Kidney epithelial cell (primary cell): Measurements from ENCODE around the gene GLRA3. TPM values are rescaled to one million over a fixed set of nuclear protein-coding genes. Genes with fewer than 3 reads are reported as not detected.
"Not testable (repeated sequence)": the region's sequence is repeated elsewhere in the genome, so short reads cannot be mapped to it uniquely, and the experiment has no call there.

ENCODE experiments used
- DNase-seq: peaks from one replicate; pipeline ENCODE4 v3.0.0-alpha.2; 2010; ENCODE audit warnings: low read depth
- H3K27me3 ChIP-seq: 2 replicates; pipeline ENCODE4 v1.6.0; 2011; ENCODE audit warnings: low read length; ENCODE audit not compliant: control insufficient read depth, insufficient read depth
- H3K36me3 ChIP-seq: 2 replicates; pipeline ENCODE4 v1.5.1; 2011; ENCODE audit warnings: low read length; ENCODE audit not compliant: control insufficient read depth, insufficient read depth
- H3K4me3 ChIP-seq: 2 replicates; pipeline ENCODE4 v1.5.1; 2011; ENCODE audit warnings: low read depth, mild to moderate bottlenecking, control low read depth, low read length
- total RNA-seq: library from RNA; depleted of rRNA; stranded (reverse); fragments of >200 nt; gene quantifications from 2 replicates; pipeline ENCODE4 v1.2.3, GENCODE V29; 2015
- TF ChIP-seq, protein P1 (sequence below): IDR thresholded peaks from 2 replicates; pipeline ENCODE4 v1.5.1; 2011; ENCODE audit warnings: mild to moderate bottlenecking, moderate library complexity, low read length, control low read depth, inconsistent platforms; ENCODE audit not compliant: insufficient read depth, poor library complexity, severe bottlenecking

Gene GLRA3
- total RNA-seq, 1 donor from 2014 or later, result not detected

GRCh38 chr4:174808836-174809235 lies 20.2 kb downstream of the GLRA3 start:
- TF ChIP-seq, protein P1, sequence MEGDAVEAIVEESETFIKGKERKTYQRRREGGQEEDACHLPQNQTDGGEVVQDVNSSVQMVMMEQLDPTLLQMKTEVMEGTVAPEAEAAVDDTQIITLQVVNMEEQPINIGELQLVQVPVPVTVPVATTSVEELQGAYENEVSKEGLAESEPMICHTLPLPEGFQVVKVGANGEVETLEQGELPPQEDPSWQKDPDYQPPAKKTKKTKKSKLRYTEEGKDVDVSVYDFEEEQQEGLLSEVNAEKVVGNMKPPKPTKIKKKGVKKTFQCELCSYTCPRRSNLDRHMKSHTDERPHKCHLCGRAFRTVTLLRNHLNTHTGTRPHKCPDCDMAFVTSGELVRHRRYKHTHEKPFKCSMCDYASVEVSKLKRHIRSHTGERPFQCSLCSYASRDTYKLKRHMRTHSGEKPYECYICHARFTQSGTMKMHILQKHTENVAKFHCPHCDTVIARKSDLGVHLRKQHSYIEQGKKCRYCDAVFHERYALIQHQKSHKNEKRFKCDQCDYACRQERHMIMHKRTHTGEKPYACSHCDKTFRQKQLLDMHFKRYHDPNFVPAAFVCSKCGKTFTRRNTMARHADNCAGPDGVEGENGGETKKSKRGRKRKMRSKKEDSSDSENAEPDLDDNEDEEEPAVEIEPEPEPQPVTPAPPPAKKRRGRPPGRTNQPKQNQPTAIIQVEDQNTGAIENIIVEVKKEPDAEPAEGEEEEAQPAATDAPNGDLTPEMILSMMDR, result no peak
- Histone ChIP-seq H3K27me3 (no peaks in the 10 kb centered on the region), H3K36me3 (no peaks in the 10 kb centered on the region), H3K4me3 (no peak overlapping the region)
- no peak for DNase-seq

DNA sequence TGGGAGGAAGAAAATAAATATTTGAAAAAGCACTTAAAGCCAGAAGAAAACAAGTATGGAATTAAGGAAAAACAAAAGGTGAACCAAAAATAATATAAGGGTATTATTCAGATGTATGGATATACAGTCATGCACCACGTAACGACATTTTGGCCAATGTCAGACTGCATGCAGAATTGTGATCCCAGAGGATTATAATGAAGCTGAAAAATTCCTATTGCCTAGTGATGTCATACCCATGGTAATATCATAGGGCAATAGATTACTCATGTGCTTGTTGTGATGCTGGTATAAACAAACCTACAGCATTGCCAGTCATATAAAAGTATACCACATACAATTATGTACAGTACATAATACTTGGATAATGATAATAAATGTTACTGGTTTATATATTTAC lies 20.9 kb downstream of the GLRA3 start:
- Histone ChIP-seq H3K36me3 (no peaks in the 10 kb centered on the region), H3K4me3 (no peak overlapping the region), H3K27me3 (no peaks in the 10 kb centered on the region)
- DNase-seq, result no peak
- TF ChIP-seq, protein P1, result no peak

DNA sequence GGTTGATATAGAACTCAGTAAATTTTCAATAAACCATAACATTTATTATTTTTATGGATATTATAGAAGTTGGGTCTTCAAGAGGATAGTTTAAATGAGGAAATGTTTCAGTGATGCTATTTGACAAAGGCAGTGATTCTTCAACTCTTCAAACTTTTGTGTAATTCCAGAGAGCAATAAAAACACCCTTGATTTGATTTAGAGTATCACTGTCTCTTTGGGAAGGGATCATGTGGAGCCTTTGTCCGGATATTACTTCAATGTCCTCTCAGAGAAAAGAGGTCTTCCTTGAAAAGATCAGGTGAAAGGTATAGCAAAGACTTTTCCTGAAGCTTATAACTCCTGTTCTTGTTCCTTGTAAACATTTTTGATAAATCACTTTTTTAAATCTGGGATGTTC lies 23.3 kb downstream of the GLRA3 start:
- Histone ChIP-seq H3K4me3 (no peak overlapping the region), H3K36me3 (no peaks in the 10 kb centered on the region), H3K27me3 (no peaks in the 10 kb centered on the region)
- DNase-seq, result no peak
- TF ChIP-seq, protein P1, result no peak

DNA sequence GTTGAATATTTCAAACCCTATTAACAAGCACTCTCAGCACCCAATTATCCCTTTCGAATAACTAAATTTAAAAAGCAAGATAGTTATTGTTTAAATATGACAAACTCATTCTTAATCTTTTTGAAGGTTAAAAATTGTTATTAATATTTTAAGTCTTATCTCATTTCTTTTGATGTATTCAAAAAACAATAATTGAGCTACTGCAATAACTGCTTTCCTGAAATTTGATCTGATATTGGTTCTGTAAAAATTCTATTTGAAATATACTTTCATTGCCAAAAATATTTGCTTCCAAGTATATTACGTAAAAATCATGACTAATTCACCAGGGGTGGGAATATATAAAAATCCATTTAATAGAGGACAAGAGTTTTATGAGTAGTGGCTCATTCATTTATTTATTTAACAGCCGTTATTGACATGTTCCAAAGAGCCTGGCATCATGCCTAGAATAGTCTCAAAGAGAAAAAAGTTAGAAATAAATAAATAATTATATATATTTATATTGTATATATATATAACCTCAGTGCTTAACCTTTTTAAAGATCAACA lies 34.4 kb downstream of the GLRA3 start:
- TF ChIP-seq, protein P1, result no peak
- Histone ChIP-seq H3K36me3 (no peaks in the 10 kb centered on the region), H3K27me3 (no peaks in the 10 kb centered on the region), H3K4me3 (no peak overlapping the region)
- DNase-seq, result no peak

GRCh38 chr4:174789657-174790056 lies 39.4 kb downstream of the GLRA3 start:
- no peaks in the 10 kb centered on the region for H3K36me3 ChIP-seq
- H3K27me3 ChIP-seq, result no peaks in the 10 kb centered on the region
- TF ChIP-seq, protein P1, result no peak

DNA sequence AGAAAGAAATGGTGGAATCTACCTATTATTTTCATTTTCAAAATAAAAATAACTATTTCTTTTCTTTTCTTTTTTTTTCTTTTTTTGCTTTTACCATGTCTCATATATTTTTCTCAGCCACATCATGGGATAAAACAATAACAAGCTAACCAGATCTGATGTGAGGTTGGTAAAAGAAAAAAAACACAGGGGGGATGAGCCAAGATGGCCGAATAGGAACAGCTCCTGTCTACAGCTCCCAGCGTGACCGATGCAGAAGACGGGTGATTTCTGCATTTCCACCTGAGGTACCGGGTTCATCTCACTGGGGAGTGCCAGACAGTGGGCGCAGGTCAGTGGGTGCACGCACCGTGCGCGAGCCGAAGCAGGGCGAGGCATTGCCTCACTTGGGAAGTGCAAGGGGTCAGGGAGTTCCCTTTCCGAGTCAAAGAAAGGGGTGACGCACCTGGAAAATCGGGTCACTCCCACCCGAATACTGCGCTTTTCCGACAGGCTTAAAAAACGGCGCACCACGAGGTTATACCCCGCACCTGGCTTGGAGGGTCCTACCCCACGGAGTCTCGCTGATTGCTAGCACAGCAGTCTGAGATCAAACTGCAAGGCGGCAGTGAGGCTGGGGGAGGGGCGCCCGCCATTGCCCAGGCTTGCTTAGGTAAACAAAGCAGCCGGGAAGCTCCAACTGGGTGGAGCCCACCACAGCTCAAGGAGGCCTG lies 50.6 kb downstream of the GLRA3 start:
- not testable (repeated sequence) for DNase-seq, H3K4me3 ChIP-seq, H3K27me3 ChIP-seq, H3K36me3 ChIP-seq

More at GRCh38 chr4:174789657-174790056, 39.4 kb downstream of the GLRA3 start:
- H3K4me3 ChIP-seq, result no peak overlapping the region
- DNase-seq, result no peak
